K562 (cell line): Measurements from ENCODE around the gene ABAT. TPM values are rescaled to one million over a fixed set of nuclear protein-coding genes. Genes with fewer than 3 reads are reported as not detected.

Experiments
- IFI16 ChIP-seq: fragments of 250-450 bp; sonication (Bioruptor Pico); IDR thresholded peaks from 2 replicates; pipeline ENCODE4 v2.1.2; 2022; ENCODE audit warnings: mild to moderate bottlenecking, inconsistent platforms
- RBM34 ChIP-seq: fragments of 200-400 bp; formaldehyde crosslinking; IDR thresholded peaks from 2 replicates; pipeline ENCODE4 v1.6.1; 2018; ENCODE audit warnings: low read length, borderline replicate concordance; ENCODE audit not compliant: insufficient read depth
- ZFPM2 ChIP-seq: fragments of 250-450 bp; sonication (Bioruptor Pico); IDR thresholded peaks from 2 replicates; pipeline ENCODE4 v1.5.1; 2022; ENCODE audit warnings: mild to moderate bottlenecking
- ZNF217 ChIP-seq: sonication (generic); formaldehyde crosslinking; IDR thresholded peaks from 2 replicates; pipeline ENCODE4 v1.8.0; 2022; ENCODE audit warnings: mild to moderate bottlenecking, missing genetic modification reagents
- ZNF347 ChIP-seq: fragments of 450-650 bp; formaldehyde crosslinking; IDR thresholded peaks from 2 replicates; pipeline ENCODE4 v1.4.0; 2020; ENCODE audit warnings: low read depth, mild to moderate bottlenecking, moderate library complexity
- polyA plus RNA-seq, 8 experiments: library from polyadenylated mRNA; depleted of rRNA in 4 of 8; stranded (reverse) in 5 of 8; unstranded in 3 of 8; fragments of >200 nt; fragmentation: Nextera tagmentation in 2 of 8; fragmentation: Illumina TruSeq in 1 of 8; extraction: Ambion mirVana in 2 of 8; extraction: Trizol in 1 of 8; gene quantifications; 2 replicates each; pipeline versions ENCODE4 v1.2.1 to v1.2.3, GENCODE V29; 2011 to 2014; ENCODE audit warnings: inconsistent platforms in 1 of 8, missing spikeins in 1 of 8
- total RNA-seq, 7 experiments: library from RNA; depleted of rRNA in 6 of 7; stranded (reverse); fragments of >200 nt in 6 of 7; fragmentation: Illumina TruSeq in 2 of 7; extraction: Trizol in 2 of 7; gene quantifications; 2 replicates each; pipeline versions ENCODE4 v1.2.1 to v1.2.3, GENCODE V29; 2011 to 2021; ENCODE audit warnings: low replicate concordance in 1 of 7
- TF ChIP-seq, protein P1 (sequence below): sonication (generic); formaldehyde crosslinking; IDR thresholded peaks from 2 replicates; pipeline ENCODE4 v1.8.1; 2023; ENCODE audit warnings: missing genetic modification reagents, mild to moderate bottlenecking, borderline replicate concordance

The ABAT gene
- total and polyA plus RNA-seq, 9 of the 15 experiments (the other 6 are each of a cell fraction or from before 2014, with no cell fraction given), result 0.01 to 0.49 (median 0.10) TPM

DNA sequence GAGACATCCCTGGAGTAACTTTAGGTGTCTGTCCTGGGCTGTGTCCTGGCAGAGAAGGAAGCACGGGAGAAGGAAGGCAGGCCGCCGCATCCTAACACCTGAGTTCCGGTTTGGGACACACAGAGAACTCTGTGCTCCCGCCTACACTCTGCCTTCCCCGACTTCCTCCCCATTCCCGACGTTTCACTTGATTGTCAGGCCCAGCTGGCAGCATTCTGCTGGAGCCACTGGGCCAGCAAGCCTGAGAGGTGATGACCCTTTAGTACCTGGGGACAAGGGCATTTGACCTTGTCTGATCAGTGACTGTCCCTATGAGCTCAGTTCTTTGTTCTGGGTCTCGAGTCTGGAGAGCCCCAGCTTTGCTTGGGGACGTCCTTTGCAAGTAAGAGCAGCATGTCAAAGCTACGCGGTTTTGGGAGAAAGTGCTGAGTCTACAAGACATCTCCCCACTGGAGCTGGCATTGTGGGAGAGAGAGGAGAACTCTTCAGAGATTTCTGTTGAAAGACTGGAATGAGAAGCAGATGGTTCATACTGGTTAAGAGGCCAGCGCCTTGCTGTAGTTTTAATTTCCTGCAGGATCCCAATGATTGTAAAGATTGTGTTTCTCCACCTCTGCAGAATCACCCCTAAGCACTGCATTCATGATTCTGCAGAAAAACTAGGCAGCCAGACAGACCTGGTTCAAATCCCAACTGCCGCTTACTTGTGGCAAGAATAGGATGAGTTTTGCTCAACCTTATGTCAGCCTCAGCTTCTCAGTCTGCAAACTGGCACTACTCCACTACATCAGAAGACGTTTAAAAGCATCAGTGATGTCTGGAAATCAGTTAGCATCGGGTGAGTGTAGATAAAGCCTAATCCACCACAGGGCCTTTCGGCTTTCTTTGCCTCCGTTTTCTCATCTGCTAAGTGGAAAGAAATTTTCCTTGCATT is 20.6 kb downstream of the ABAT start (continued):
- no peak for TF ChIP-seq ZFPM2 (CRISPR knock-in tag)
- no peak for TF ChIP-seq ZNF347 (CRISPR knock-in tag)
- no peak for TF ChIP-seq ZNF217 (CRISPR knock-in tag)
- TF ChIP-seq IFI16 (CRISPR knock-in tag), result no peak
- TF ChIP-seq, protein P1, sequence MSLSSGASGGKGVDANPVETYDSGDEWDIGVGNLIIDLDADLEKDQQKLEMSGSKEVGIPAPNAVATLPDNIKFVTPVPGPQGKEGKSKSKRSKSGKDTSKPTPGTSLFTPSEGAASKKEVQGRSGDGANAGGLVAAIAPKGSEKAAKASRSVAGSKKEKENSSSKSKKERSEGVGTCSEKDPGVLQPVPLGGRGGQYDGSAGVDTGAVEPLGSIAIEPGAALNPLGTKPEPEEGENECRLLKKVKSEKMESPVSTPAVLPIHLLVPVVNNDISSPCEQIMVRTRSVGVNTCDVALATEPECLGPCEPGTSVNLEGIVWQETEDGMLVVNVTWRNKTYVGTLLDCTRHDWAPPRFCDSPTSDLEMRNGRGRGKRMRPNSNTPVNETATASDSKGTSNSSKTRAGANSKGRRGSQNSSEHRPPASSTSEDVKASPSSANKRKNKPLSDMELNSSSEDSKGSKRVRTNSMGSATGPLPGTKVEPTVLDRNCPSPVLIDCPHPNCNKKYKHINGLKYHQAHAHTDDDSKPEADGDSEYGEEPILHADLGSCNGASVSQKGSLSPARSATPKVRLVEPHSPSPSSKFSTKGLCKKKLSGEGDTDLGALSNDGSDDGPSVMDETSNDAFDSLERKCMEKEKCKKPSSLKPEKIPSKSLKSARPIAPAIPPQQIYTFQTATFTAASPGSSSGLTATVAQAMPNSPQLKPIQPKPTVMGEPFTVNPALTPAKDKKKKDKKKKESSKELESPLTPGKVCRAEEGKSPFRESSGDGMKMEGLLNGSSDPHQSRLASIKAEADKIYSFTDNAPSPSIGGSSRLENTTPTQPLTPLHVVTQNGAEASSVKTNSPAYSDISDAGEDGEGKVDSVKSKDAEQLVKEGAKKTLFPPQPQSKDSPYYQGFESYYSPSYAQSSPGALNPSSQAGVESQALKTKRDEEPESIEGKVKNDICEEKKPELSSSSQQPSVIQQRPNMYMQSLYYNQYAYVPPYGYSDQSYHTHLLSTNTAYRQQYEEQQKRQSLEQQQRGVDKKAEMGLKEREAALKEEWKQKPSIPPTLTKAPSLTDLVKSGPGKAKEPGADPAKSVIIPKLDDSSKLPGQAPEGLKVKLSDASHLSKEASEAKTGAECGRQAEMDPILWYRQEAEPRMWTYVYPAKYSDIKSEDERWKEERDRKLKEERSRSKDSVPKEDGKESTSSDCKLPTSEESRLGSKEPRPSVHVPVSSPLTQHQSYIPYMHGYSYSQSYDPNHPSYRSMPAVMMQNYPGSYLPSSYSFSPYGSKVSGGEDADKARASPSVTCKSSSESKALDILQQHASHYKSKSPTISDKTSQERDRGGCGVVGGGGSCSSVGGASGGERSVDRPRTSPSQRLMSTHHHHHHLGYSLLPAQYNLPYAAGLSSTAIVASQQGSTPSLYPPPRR (CRISPR knock-in tag), result no peak
- no peak for TF ChIP-seq RBM34
